Left ventricle myocardium inferior (tissue), 1 donor: Measurements from ENCODE around the gene NAPSA. TPM values are rescaled to one million over a fixed set of nuclear protein-coding genes. Genes with fewer than 3 reads are reported as not detected.

Experiments used
- DNase-seq: peaks from one replicate; pipeline ENCODE4 v3.0.0-alpha.2; 2020
- H3K27ac ChIP-seq: fragments of 200-600 bp; replicated peaks from 2 replicates; pipeline ENCODE4 v1.8.0; 2021
- H3K27me3 ChIP-seq: fragments of 200-600 bp; 2 replicates; pipeline ENCODE4 v1.8.0; 2021; ENCODE audit warnings: low read depth
- H3K36me3 ChIP-seq: fragments of 200-600 bp; 2 replicates; pipeline ENCODE4 v1.8.0; 2021
- H3K4me1 ChIP-seq: fragments of 200-600 bp; 2 replicates; pipeline ENCODE4 v1.8.0; 2021
- H3K4me3 ChIP-seq: fragments of 200-600 bp; 2 replicates; pipeline ENCODE4 v1.8.0; 2021; ENCODE audit warnings: mild to moderate bottlenecking, moderate library complexity
- H3K9me3 ChIP-seq: fragments of 200-600 bp; replicated peaks from 2 replicates; pipeline ENCODE4 v1.8.0; 2021
- intact Hi-C: fragments of 100-400 bp; cut with micrococcal nuclease; formaldehyde crosslinking; loops from one replicate; pipeline ENCODE4 v1.11.0; 2022
- total RNA-seq: library from RNA; stranded (reverse); fragmentation: NEBNext Ultra II Directional; extraction: Animal tissue kit (Norgen Biotek cat#: 25700); gene quantifications from one replicate; pipeline ENCODE4 v1.2.1, GENCODE V29; 2021
- TF ChIP-seq, protein P1 (sequence below): fragments of 200-600 bp; IDR thresholded peaks from 2 replicates; pipeline ENCODE4 v1.8.0; 2021; ENCODE audit warnings: antibody characterized with exemption, mild to moderate bottlenecking, borderline replicate concordance
- donor health status: DM: no; HTN: yes; CAD: no; lungs with severe emphysema.

Gene NAPSA
- total RNA-seq, 1 donor from 2014 or later: 0.05 TPM

DNA sequence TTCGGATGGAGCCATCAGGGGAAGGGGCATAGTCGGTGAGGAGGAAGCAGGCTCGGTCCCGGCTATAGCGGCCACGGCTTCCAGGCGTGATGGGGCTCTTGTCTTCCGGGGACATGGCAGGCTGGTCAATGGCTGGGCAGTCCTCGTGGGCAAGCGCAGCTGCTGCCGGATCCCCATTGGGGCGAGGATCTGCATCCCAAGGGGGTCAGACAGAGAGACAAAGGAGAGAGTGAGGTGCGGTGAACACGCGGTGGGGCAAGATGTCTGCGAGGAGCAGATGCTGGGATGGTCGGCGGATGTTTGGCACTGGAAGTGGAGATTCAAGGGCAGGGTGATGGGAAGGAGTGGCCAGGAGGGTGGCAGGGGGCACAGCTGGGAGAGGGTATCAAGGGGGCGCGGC is 44.8 kb downstream of the NAPSA start:
- intact Hi-C loops: no loop called here
- TF ChIP-seq, protein P1, sequence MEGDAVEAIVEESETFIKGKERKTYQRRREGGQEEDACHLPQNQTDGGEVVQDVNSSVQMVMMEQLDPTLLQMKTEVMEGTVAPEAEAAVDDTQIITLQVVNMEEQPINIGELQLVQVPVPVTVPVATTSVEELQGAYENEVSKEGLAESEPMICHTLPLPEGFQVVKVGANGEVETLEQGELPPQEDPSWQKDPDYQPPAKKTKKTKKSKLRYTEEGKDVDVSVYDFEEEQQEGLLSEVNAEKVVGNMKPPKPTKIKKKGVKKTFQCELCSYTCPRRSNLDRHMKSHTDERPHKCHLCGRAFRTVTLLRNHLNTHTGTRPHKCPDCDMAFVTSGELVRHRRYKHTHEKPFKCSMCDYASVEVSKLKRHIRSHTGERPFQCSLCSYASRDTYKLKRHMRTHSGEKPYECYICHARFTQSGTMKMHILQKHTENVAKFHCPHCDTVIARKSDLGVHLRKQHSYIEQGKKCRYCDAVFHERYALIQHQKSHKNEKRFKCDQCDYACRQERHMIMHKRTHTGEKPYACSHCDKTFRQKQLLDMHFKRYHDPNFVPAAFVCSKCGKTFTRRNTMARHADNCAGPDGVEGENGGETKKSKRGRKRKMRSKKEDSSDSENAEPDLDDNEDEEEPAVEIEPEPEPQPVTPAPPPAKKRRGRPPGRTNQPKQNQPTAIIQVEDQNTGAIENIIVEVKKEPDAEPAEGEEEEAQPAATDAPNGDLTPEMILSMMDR: no peak
- no peak for DNase-seq

GRCh38 chr19:50320051-50320450 is 45.4 kb downstream of the NAPSA start:
- H3K9me3 ChIP-seq: no peaks in the 10 kb centered on the region
- TF ChIP-seq, protein P1: no peak
- no peaks in the 10 kb centered on the region for H3K36me3 ChIP-seq
- DNase-seq: no peak
- no peaks in the 10 kb centered on the region for H3K4me1 ChIP-seq
- no peak overlapping the region for H3K27ac ChIP-seq
- no peak overlapping the region for H3K4me3 ChIP-seq
- intact Hi-C loops: no loop called here
- H3K27me3 ChIP-seq: peaks cover 45% of the 10 kb centered on the region

More for the DNA sequence above, 44.8 kb downstream of the NAPSA start:
- H3K36me3 ChIP-seq: no peaks in the 10 kb centered on the region
- peaks cover 45% of the 10 kb centered on the region for H3K27me3 ChIP-seq
- H3K27ac ChIP-seq: no peak overlapping the region
- peaks cover 4% of the 10 kb centered on the region for H3K4me1 ChIP-seq
- H3K4me3 ChIP-seq: no peak overlapping the region
- H3K9me3 ChIP-seq: no peaks in the 10 kb centered on the region

DNA sequence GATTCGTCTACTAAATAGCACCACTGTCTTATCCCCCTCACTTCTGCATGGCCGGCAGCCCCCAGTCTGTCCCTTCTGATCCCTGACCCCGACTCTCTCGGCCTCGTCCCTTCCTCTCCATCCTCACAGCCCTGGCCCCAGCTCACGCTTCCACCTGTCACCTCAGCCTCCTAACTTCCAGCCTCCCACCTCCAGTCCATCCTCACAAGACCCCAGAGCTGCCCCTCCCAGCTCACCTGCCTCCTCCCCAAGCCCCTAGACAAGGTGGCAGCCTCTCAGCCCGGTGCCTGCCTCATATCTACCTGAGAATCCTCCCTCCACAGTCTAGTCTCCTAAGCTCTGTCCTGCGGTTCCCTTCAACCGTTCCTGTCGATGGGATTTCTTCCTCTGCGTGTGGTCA is 46.3 kb downstream of the NAPSA start:
- H3K27ac ChIP-seq: no peak overlapping the region
- DNase-seq: no peak
- no peak overlapping the region for H3K4me3 ChIP-seq
- no peaks in the 10 kb centered on the region for H3K36me3 ChIP-seq
- no peaks in the 10 kb centered on the region for H3K4me1 ChIP-seq
- H3K27me3 ChIP-seq: peaks cover 54% of the 10 kb centered on the region
- no peaks in the 10 kb centered on the region for H3K9me3 ChIP-seq
- intact Hi-C loops: no loop called here
- TF ChIP-seq, protein P1: no peak

GRCh38 chr19:50318438-50318837 is 47.0 kb downstream of the NAPSA start:
- intact Hi-C loops: no loop called here
- H3K27me3 ChIP-seq: peaks cover 61% of the 10 kb centered on the region
- DNase-seq: no peak
- H3K4me1 ChIP-seq: no peaks in the 10 kb centered on the region
- TF ChIP-seq, protein P1: no peak
- H3K9me3 ChIP-seq: no peaks in the 10 kb centered on the region
- H3K27ac ChIP-seq: no peak overlapping the region
- H3K4me3 ChIP-seq: no peak overlapping the region
- H3K36me3 ChIP-seq: no peaks in the 10 kb centered on the region

GRCh38 chr19:50317115-50317514 is 48.3 kb downstream of the NAPSA start:
- H3K4me1 ChIP-seq: peaks cover 6% of the 10 kb centered on the region
- intact Hi-C loops: no loop called here
- no peak for DNase-seq

More at GRCh38 chr19:50317115-50317514, 48.3 kb downstream of the NAPSA start:
- TF ChIP-seq, protein P1: no peak
- H3K36me3 ChIP-seq: no peaks in the 10 kb centered on the region
- peaks cover 74% of the 10 kb centered on the region for H3K27me3 ChIP-seq
- H3K4me3 ChIP-seq: no peak overlapping the region
- no peaks in the 10 kb centered on the region for H3K9me3 ChIP-seq
- H3K27ac ChIP-seq: no peak overlapping the region
